IMR-90 (cell line): ENCODE measurements around the gene DOCK2. TPM values are rescaled to one million over a fixed set of nuclear protein-coding genes. Genes with fewer than 3 reads are reported as not detected.

ENCODE experiments used
- ATAC-seq: fragments of 200-7000 bp; cut with Tn5 transposase; 2 replicates; pipeline ENCODE4 v1.9.1; 2020; ENCODE audit warnings: low read depth, mild to moderate bottlenecking, moderate library complexity
- BruUV-seq: library from RNA; stranded (reverse); fragments of 400-500 nt; replicated peaks from 2 replicates; lab custom pipeline; 2021; lab: Mats Ljungman, UMichigan
- CTCF ChIA-PET: fragments of 300-600 bp; formaldehyde crosslinking; extraction: SDS; loops from one replicate; lab custom pipeline; 2021; ENCODE audit warnings: antibody characterized with exemption; lab: Yijun Ruan, JAX
- POLR2A ChIA-PET: fragments of 300-600 bp; sonication (Branson Sonifier 250); formaldehyde crosslinking; loops from one replicate; lab custom pipeline; 2022; ENCODE audit warnings: antibody characterized with exemption; ENCODE audit not compliant: unreplicated experiment; lab: Charles Lee
- DNase-seq: peaks from one replicate; pipeline ENCODE4 v3.0.0; 2013
- H2AFZ ChIP-seq: replicated peaks from 2 replicates; pipeline ENCODE3; 2013; ENCODE audit warnings: low read length, mild to moderate bottlenecking; ENCODE audit not compliant: poor library complexity
- H2AK5ac ChIP-seq: 2 replicates; pipeline ENCODE4 v1.6.1; 2013; ENCODE audit warnings: low read depth, low read length, inconsistent platforms
- H2AK9ac ChIP-seq: replicated peaks from 2 replicates; pipeline ENCODE3; 2013; ENCODE audit warnings: mild to moderate bottlenecking, low read depth, low read length, moderate library complexity; ENCODE audit not compliant: poor library complexity
- H2BK120ac ChIP-seq: 2 replicates; pipeline ENCODE4 v1.6.1; 2013; ENCODE audit warnings: low read depth, low read length, inconsistent platforms
- H2BK15ac ChIP-seq: 3 replicates; pipeline ENCODE4 v1.6.1; 2013; ENCODE audit warnings: low read depth, low read length, inconsistent platforms
- H2BK20ac ChIP-seq: 2 replicates; pipeline ENCODE4 v1.6.1; 2013; ENCODE audit warnings: low read depth, mild to moderate bottlenecking, inconsistent platforms, low read length, moderate library complexity
- H2BK5ac ChIP-seq: 2 replicates; pipeline ENCODE4 v1.6.1; 2013; ENCODE audit warnings: mild to moderate bottlenecking, low read depth, low read length, inconsistent platforms; ENCODE audit not compliant: poor library complexity, severe bottlenecking
- H3K14ac ChIP-seq: replicated peaks from 2 replicates; pipeline ENCODE4 v1.6.1; 2013; ENCODE audit warnings: low read depth, low read length, inconsistent platforms
- H3K18ac ChIP-seq: 2 replicates; pipeline ENCODE4 v1.6.1; 2013; ENCODE audit warnings: low read depth, low read length, control low read depth
- H3K23ac ChIP-seq: 2 replicates; pipeline ENCODE4 v1.6.1; 2013; ENCODE audit warnings: low read depth, low read length, inconsistent platforms
- H3K27ac ChIP-seq: 2 replicates; pipeline ENCODE4 v1.5.1; 2013; ENCODE audit warnings: mild to moderate bottlenecking, control low read depth, low read length; ENCODE audit not compliant: insufficient read depth
- H3K27me3 ChIP-seq: 2 replicates; pipeline ENCODE4 v1.6.1; 2013; ENCODE audit warnings: low read length; ENCODE audit not compliant: control insufficient read depth, insufficient read depth
- H3K36me3 ChIP-seq: 2 replicates; pipeline ENCODE4 v1.6.1; 2013; ENCODE audit warnings: low read length, mixed read lengths; ENCODE audit not compliant: control insufficient read depth, insufficient read depth
- H3K4ac ChIP-seq: 2 replicates; pipeline ENCODE4 v1.6.1; 2013; ENCODE audit warnings: low read depth, low read length, inconsistent platforms
- H3K4me1 ChIP-seq: 2 replicates; pipeline ENCODE4 v1.6.1; 2013; ENCODE audit warnings: low read length, mixed read lengths; ENCODE audit not compliant: control insufficient read depth, insufficient read depth
- H3K4me2 ChIP-seq: 2 replicates; pipeline ENCODE4 v1.6.1; 2013; ENCODE audit warnings: low read depth, mild to moderate bottlenecking, control low read depth, low read length, moderate library complexity
- H3K4me3 ChIP-seq: 2 replicates; pipeline ENCODE4 v1.5.1; 2013; ENCODE audit warnings: low read depth, mild to moderate bottlenecking, control low read depth, low read length, moderate library complexity; ENCODE audit not compliant: insufficient read depth
- H3K56ac ChIP-seq: 2 replicates; pipeline ENCODE4 v1.6.1; 2013; ENCODE audit warnings: low read length, inconsistent platforms; ENCODE audit not compliant: insufficient read depth; ENCODE audit errors: extremely low read depth
- H3K79me1 ChIP-seq, 2 experiments: 2 replicates each; pipeline ENCODE4 v1.6.1; 2013; ENCODE audit warnings: low read length in 2 of 2, inconsistent platforms in 1 of 2, low read depth in 1 of 2
- H3K9ac ChIP-seq: 2 replicates; pipeline ENCODE4 v1.6.1; 2013; ENCODE audit warnings: low read depth, low read length, control low read depth
- H3K9me1 ChIP-seq: 2 replicates; pipeline ENCODE4 v1.6.1; 2013; ENCODE audit warnings: low read length, inconsistent platforms; ENCODE audit not compliant: insufficient read depth
- H3K9me3 ChIP-seq: 2 replicates; pipeline ENCODE4 v1.6.1; 2013; ENCODE audit warnings: low read length; ENCODE audit not compliant: control insufficient read depth, insufficient read depth
- H4K20me1 ChIP-seq: 2 replicates; pipeline ENCODE4 v1.6.1; 2013; ENCODE audit warnings: low read length, inconsistent platforms; ENCODE audit not compliant: insufficient read depth
- H4K5ac ChIP-seq: 2 replicates; pipeline ENCODE4 v1.6.1; 2013; ENCODE audit warnings: mild to moderate bottlenecking, low read depth, low read length, control low read depth
- H4K8ac ChIP-seq, 2 experiments: 2 replicates each; pipeline ENCODE4 v1.6.1; 2013; ENCODE audit warnings: low read depth in 2 of 2, low read length in 2 of 2, control low read depth in 1 of 2, inconsistent platforms in 1 of 2
- H4K91ac ChIP-seq: 2 replicates; pipeline ENCODE4 v1.6.1; 2013; ENCODE audit warnings: low read depth, low read length, inconsistent platforms; ENCODE audit not compliant: insufficient read depth
- CEBPB ChIP-seq: IDR thresholded peaks from 2 replicates; pipeline ENCODE4 v1.6.1; 2012; ENCODE audit warnings: low read depth, low read length, improper control_type of control experiment
- CHD1 ChIP-seq: IDR thresholded peaks from 2 replicates; pipeline ENCODE4 v1.6.1; 2012; ENCODE audit warnings: low read depth, low read length, improper control_type of control experiment
- WGBS, 2 experiments: methylation state at CpG; one replicate each; pipeline versions ENCODE4 v1.1.5 to v1.1.7; 2013; ENCODE audit warnings: missing lambda C conversion rate in 2 of 2; ENCODE audit not compliant: insufficient read length in 1 of 2; ENCODE audit errors: extremely low coverage in 2 of 2; 5-methylcytosine and 5-hydroxymethylcytosine counted together
- dilution Hi-C: fragments of 300-500 bp; cut with HindIII; formaldehyde crosslinking; loops from one replicate; pipeline ENCODE4 v1.14.3; 2018; ENCODE audit warnings: low sequenced_read_pairs; ENCODE audit not compliant: unreplicated experiment
- in situ Hi-C: fragments of 300-500 bp; cut with MboI; formaldehyde crosslinking; loops from 3 replicates; pipeline ENCODE4 v1.14.3; 2019; ENCODE audit warnings: low sequenced_read_pairs, inconsistent platforms, mixed read lengths
- intact Hi-C: fragments of 100-400 bp; cut with micrococcal nuclease; formaldehyde crosslinking; loops from 2 replicates; pipeline ENCODE4 v1.10.0; 2022
- polyA plus RNA-seq, 3 experiments: library from polyadenylated mRNA; depleted of rRNA; stranded (reverse); fragments of >200 nt; gene quantifications; 2 replicates each; pipeline ENCODE4 v1.2.3, GENCODE V29; 2012; ENCODE audit warnings: low replicate concordance in 1 of 3
- total RNA-seq: library from RNA; depleted of rRNA; stranded (reverse); fragments of >200 nt; gene quantifications from 2 replicates; pipeline ENCODE4 v1.2.3, GENCODE V29; 2012

The DOCK2 gene
- total and polyA plus RNA-seq, 2 of the 4 experiments (the other 2 are of a cell fraction), result 0.72 to 3.0 TPM

- no peak overlapping the region for H2AFZ ChIP-seq
- CTCF ChIA-PET, result interaction anchor here (0.6 kb wide), 1 partner anchor 188 kb away, joined by 4 read pairs; no protein-coding TSS in a partner anchor
- POLR2A ChIA-PET, result no interaction called here
These were observed 489.6 kb downstream of the DOCK2 start for GRCh38 chr5:170126626-170127025.

More at GRCh38 chr5:170126626-170127025, 489.6 kb downstream of the DOCK2 start:
- Histone ChIP-seq H3K27ac (no peak overlapping the region), H3K14ac (no peak overlapping the region), H3K4me3 (no peak overlapping the region), H3K4me1 (no peaks in the 10 kb centered on the region), H3K36me3 (no peaks in the 10 kb centered on the region), H2BK20ac (no peak overlapping the region), H3K9ac (no peak overlapping the region), H2AK9ac (no peak overlapping the region), H3K9me3 (no peaks in the 10 kb centered on the region), H3K4me2 (no peak overlapping the region), H3K27me3 (no peaks in the 10 kb centered on the region), H3K56ac (no peak overlapping the region), H3K4ac (no peak overlapping the region), H4K91ac (no peak overlapping the region), H4K5ac (no peak overlapping the region), H4K8ac (no peak overlapping the region), H3K79me1 (no peaks in the 10 kb centered on the region), H3K9me1 (no peaks in the 10 kb centered on the region), H3K18ac (no peak overlapping the region), H2BK15ac (no peak overlapping the region), H2BK5ac (no peak overlapping the region), H4K20me1 (no peaks in the 10 kb centered on the region), H3K23ac (no peak overlapping the region), H2BK120ac (no peak overlapping the region), H2AK5ac (no peak overlapping the region)
- in situ Hi-C loops (no loop called here), dilution Hi-C loops (no loop called here), intact Hi-C loops (no loop called here)
- DNase-seq (no peak), ATAC-seq (no peak)
- no CpG with 5 or more reads among the region's 1 CpG for WGBS, 2 experiments
- TF ChIP-seq CHD1 (no peak), CEBPB (no peak)
- BruUV-seq, result no TSS peak
